ENCODE data around the gene TSPEAR.

- TF ChIP-seq, protein P1, sequence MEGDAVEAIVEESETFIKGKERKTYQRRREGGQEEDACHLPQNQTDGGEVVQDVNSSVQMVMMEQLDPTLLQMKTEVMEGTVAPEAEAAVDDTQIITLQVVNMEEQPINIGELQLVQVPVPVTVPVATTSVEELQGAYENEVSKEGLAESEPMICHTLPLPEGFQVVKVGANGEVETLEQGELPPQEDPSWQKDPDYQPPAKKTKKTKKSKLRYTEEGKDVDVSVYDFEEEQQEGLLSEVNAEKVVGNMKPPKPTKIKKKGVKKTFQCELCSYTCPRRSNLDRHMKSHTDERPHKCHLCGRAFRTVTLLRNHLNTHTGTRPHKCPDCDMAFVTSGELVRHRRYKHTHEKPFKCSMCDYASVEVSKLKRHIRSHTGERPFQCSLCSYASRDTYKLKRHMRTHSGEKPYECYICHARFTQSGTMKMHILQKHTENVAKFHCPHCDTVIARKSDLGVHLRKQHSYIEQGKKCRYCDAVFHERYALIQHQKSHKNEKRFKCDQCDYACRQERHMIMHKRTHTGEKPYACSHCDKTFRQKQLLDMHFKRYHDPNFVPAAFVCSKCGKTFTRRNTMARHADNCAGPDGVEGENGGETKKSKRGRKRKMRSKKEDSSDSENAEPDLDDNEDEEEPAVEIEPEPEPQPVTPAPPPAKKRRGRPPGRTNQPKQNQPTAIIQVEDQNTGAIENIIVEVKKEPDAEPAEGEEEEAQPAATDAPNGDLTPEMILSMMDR (IDR thresholded peaks at IDR 0.05), result no peak
- TF ChIP-seq POLR2AphosphoS5 (IDR thresholded peaks at IDR 0.05) (no peak), POLR2A (IDR thresholded peaks at IDR 0.05) (no peak)
Observed at GRCh38 chr21:44710294-44710665, 1.1 kb downstream of the TSPEAR start.
